Memory B cell (primary cell): ENCODE data around the gene CNGA2.
"Not testable (repeated sequence)": the region's sequence is repeated elsewhere in the genome, so short reads cannot be mapped to it uniquely, and the experiment has no call there.

Experiments
- ATAC-seq: fragments of 150-1000 bp; cut with Tn5 transposase; 2 replicates; pipeline ENCODE4 v1.10.0; 2021; ENCODE audit warnings: low read depth, mild to moderate bottlenecking, moderate library complexity
- DNase-seq, 2 donors: peaks; one replicate each; pipeline ENCODE4 v3.0.0; 2022; ENCODE audit warnings: low spot score in 2 of 2
- H3K27ac Mint-ChIP-seq: one replicate; pipeline ENCODE4 v1.8.0; 2022; ENCODE audit warnings: mild to moderate bottlenecking, moderate library complexity, mixed read lengths
- H3K27me3 Mint-ChIP-seq: one replicate; pipeline ENCODE4 v1.8.0; 2022; ENCODE audit warnings: mixed read lengths
- H3K36me3 Mint-ChIP-seq: one replicate; pipeline ENCODE4 v1.8.0; 2022; ENCODE audit warnings: mild to moderate bottlenecking, mixed read lengths
- H3K4me1 Mint-ChIP-seq: one replicate; pipeline ENCODE4 v1.8.0; 2022; ENCODE audit warnings: mixed read lengths
- H3K4me3 Mint-ChIP-seq: one replicate; pipeline ENCODE4 v1.8.0; 2022; ENCODE audit warnings: mild to moderate bottlenecking, moderate library complexity, mixed read lengths
- H3K9me3 Mint-ChIP-seq: one replicate; pipeline ENCODE4 v1.8.0; 2022; ENCODE audit warnings: mixed read lengths

Gene CNGA2

GRCh38 chrX:151734446-151734845 lies at the start of gene CNGA2:
CNGA2 (plus strand) TSS chrX:151734746; CDS start chrX:151738484, 3,738 bp downstream.
- H3K4me1 Mint-ChIP-seq, result no peaks in the 10 kb centered on the region
- no peaks in the 10 kb centered on the region for H3K9me3 Mint-ChIP-seq
- ATAC-seq (no peak), DNase-seq (no peak)
- no peak within 1 kb of the TSS for H3K4me3 Mint-ChIP-seq
- no peaks in the 10 kb centered on the region for H3K36me3 Mint-ChIP-seq
- no peak within 1 kb of the TSS for H3K27ac Mint-ChIP-seq
- peaks cover 9% of the 10 kb centered on the region for H3K27me3 Mint-ChIP-seq

GRCh38 chrX:151687635-151688034 lies 46.9 kb upstream of the CNGA2 start:
- no peaks in the 10 kb centered on the region for H3K9me3 Mint-ChIP-seq
- ATAC-seq, result no peak
- no peak overlapping the region for H3K4me3 Mint-ChIP-seq

GRCh38 chrX:151688695-151689094 lies 45.9 kb upstream of the CNGA2 start:
- peaks cover 4% of the 10 kb centered on the region for H3K27me3 Mint-ChIP-seq
- ATAC-seq (no peak), DNase-seq (no peak)
- no peaks in the 10 kb centered on the region for H3K9me3 Mint-ChIP-seq
- no peak overlapping the region for H3K4me3 Mint-ChIP-seq
- H3K27ac Mint-ChIP-seq, result no peak overlapping the region
- no peaks in the 10 kb centered on the region for H3K36me3 Mint-ChIP-seq
- H3K4me1 Mint-ChIP-seq, result no peaks in the 10 kb centered on the region

More at GRCh38 chrX:151687635-151688034, 46.9 kb upstream of the CNGA2 start:
- no peak for DNase-seq
- no peak overlapping the region for H3K27ac Mint-ChIP-seq
- no peaks in the 10 kb centered on the region for H3K4me1 Mint-ChIP-seq
- no peaks in the 10 kb centered on the region for H3K27me3 Mint-ChIP-seq
- no peaks in the 10 kb centered on the region for H3K36me3 Mint-ChIP-seq

GRCh38 chrX:151692825-151693224 lies 41.7 kb upstream of the CNGA2 start:
- ATAC-seq (no peak), DNase-seq (no peak)
- Mint-ChIP-seq H3K36me3 (no peaks in the 10 kb centered on the region), H3K27ac (no peak overlapping the region), H3K27me3 (peaks cover 9% of the 10 kb centered on the region), H3K4me1 (no peaks in the 10 kb centered on the region), H3K4me3 (no peak overlapping the region), H3K9me3 (no peaks in the 10 kb centered on the region)

- Mint-ChIP-seq H3K4me1 (no peaks in the 10 kb centered on the region), H3K27ac (no peak overlapping the region), H3K36me3 (no peaks in the 10 kb centered on the region), H3K27me3 (peaks cover 9% of the 10 kb centered on the region), H3K4me3 (no peak overlapping the region), H3K9me3 (no peaks in the 10 kb centered on the region)
- ATAC-seq, result no peak
- no peak for DNase-seq
Observed at GRCh38 chrX:151694121-151694520, 40.4 kb upstream of the CNGA2 start.

GRCh38 chrX:151694661-151695582 lies 39.6 kb upstream of the CNGA2 start, which contains the start of gene PRRG3:
PRRG3 (plus strand) TSS chrX:151695458; CDS start chrX:151698815, 3,357 bp downstream.
- H3K4me3 Mint-ChIP-seq, result no peak within 1 kb of the TSS
- ATAC-seq (no peak), DNase-seq (no peak)
- no peak within 1 kb of the TSS for H3K27ac Mint-ChIP-seq
- peaks cover 9% of the 10 kb centered on the region for H3K27me3 Mint-ChIP-seq
- H3K36me3 Mint-ChIP-seq, result no peaks in the 10 kb centered on the region
- no peaks in the 10 kb centered on the region for H3K4me1 Mint-ChIP-seq
- H3K9me3 Mint-ChIP-seq, result no peaks in the 10 kb centered on the region

GRCh38 chrX:151695583-151696340 lies 38.8 kb upstream of the CNGA2 start:
- H3K4me3 Mint-ChIP-seq, result no peak overlapping the region
- no peak overlapping the region for H3K27ac Mint-ChIP-seq
- H3K36me3 Mint-ChIP-seq, result no peaks in the 10 kb centered on the region
- H3K9me3 Mint-ChIP-seq, result no peaks in the 10 kb centered on the region
- peaks cover 9% of the 10 kb centered on the region for H3K27me3 Mint-ChIP-seq
- ATAC-seq (no peak), DNase-seq (no peak)
- H3K4me1 Mint-ChIP-seq, result no peaks in the 10 kb centered on the region

GRCh38 chrX:151697082-151697481 lies 37.5 kb upstream of the CNGA2 start:
- not testable (repeated sequence) for H3K27me3 Mint-ChIP-seq, H3K27ac Mint-ChIP-seq, DNase-seq

GRCh38 chrX:151697522-151697921 lies 37.0 kb upstream of the CNGA2 start:
- H3K27ac Mint-ChIP-seq, result no peak overlapping the region
- no peaks in the 10 kb centered on the region for H3K36me3 Mint-ChIP-seq
- no peak overlapping the region for H3K4me3 Mint-ChIP-seq
- H3K4me1 Mint-ChIP-seq, result no peaks in the 10 kb centered on the region
- no peak for ATAC-seq
- no peaks in the 10 kb centered on the region for H3K9me3 Mint-ChIP-seq
- H3K27me3 Mint-ChIP-seq, result peaks cover 9% of the 10 kb centered on the region
- no peak for DNase-seq

More at GRCh38 chrX:151697082-151697481, 37.5 kb upstream of the CNGA2 start:
- not testable (repeated sequence) for H3K36me3 Mint-ChIP-seq, H3K4me1 Mint-ChIP-seq, H3K4me3 Mint-ChIP-seq, ATAC-seq, H3K9me3 Mint-ChIP-seq

GRCh38 chrX:151698485-151698884 lies 36.1 kb upstream of the CNGA2 start:
- H3K36me3 Mint-ChIP-seq, result no peaks in the 10 kb centered on the region
- ATAC-seq (no peak), DNase-seq (no peak)
- H3K27me3 Mint-ChIP-seq, result peaks cover 6% of the 10 kb centered on the region
- no peaks in the 10 kb centered on the region for H3K9me3 Mint-ChIP-seq
- H3K27ac Mint-ChIP-seq, result no peak overlapping the region
- no peaks in the 10 kb centered on the region for H3K4me1 Mint-ChIP-seq
- H3K4me3 Mint-ChIP-seq, result no peak overlapping the region

GRCh38 chrX:151699746-151700145 lies 34.8 kb upstream of the CNGA2 start:
- Mint-ChIP-seq H3K4me3 (no peak overlapping the region), H3K27ac (no peak overlapping the region), H3K36me3 (no peaks in the 10 kb centered on the region), H3K27me3 (peaks cover 4% of the 10 kb centered on the region), H3K9me3 (no peaks in the 10 kb centered on the region), H3K4me1 (no peaks in the 10 kb centered on the region)
- no peak for ATAC-seq
- no peak for DNase-seq

- H3K36me3 Mint-ChIP-seq, result no peaks in the 10 kb centered on the region
- H3K9me3 Mint-ChIP-seq, result no peaks in the 10 kb centered on the region
- no peak for DNase-seq
- no peaks in the 10 kb centered on the region for H3K4me1 Mint-ChIP-seq
- no peak overlapping the region for H3K4me3 Mint-ChIP-seq
- no peak for ATAC-seq
- peaks cover 3% of the 10 kb centered on the region for H3K27me3 Mint-ChIP-seq
- H3K27ac Mint-ChIP-seq, result no peak overlapping the region
Observed at GRCh38 chrX:151700581-151700980, 34.0 kb upstream of the CNGA2 start.

GRCh38 chrX:151701071-151701470 lies 33.5 kb upstream of the CNGA2 start:
- no peak overlapping the region for H3K27ac Mint-ChIP-seq
- no peaks in the 10 kb centered on the region for H3K36me3 Mint-ChIP-seq
- no peak overlapping the region for H3K4me3 Mint-ChIP-seq
- no peaks in the 10 kb centered on the region for H3K4me1 Mint-ChIP-seq
- H3K27me3 Mint-ChIP-seq, result peaks cover 3% of the 10 kb centered on the region
- H3K9me3 Mint-ChIP-seq, result no peaks in the 10 kb centered on the region
- DNase-seq, result no peak
- ATAC-seq, result no peak

- ATAC-seq (no peak), DNase-seq (no peak)
- no peaks in the 10 kb centered on the region for H3K9me3 Mint-ChIP-seq
- no peak overlapping the region for H3K27ac Mint-ChIP-seq
- H3K4me3 Mint-ChIP-seq, result no peak overlapping the region
- no peaks in the 10 kb centered on the region for H3K36me3 Mint-ChIP-seq
- no peaks in the 10 kb centered on the region for H3K4me1 Mint-ChIP-seq
- peaks cover 3% of the 10 kb centered on the region for H3K27me3 Mint-ChIP-seq
Observed at GRCh38 chrX:151701531-151701930, 33.0 kb upstream of the CNGA2 start.
